GM19239 (cell line): ENCODE data around the gene PTPRN2.

Experiments
- DNase-seq: peaks from one replicate; pipeline ENCODE4 v3.0.0; 2011; ENCODE audit warnings: low spot score; ENCODE audit not compliant: insufficient read length
- FAIRE-seq: peaks from 2 replicates; lab custom pipeline; 2011; peaks lifted over from hg19 to GRCh38; lab: Jason Lieb, UNC

PTPRN2 gene

GRCh38 chr7:157839672-157840167 is 747.9 kb downstream of the PTPRN2 start:
- no peak for DNase-seq
- FAIRE-seq: no peak

DNA sequence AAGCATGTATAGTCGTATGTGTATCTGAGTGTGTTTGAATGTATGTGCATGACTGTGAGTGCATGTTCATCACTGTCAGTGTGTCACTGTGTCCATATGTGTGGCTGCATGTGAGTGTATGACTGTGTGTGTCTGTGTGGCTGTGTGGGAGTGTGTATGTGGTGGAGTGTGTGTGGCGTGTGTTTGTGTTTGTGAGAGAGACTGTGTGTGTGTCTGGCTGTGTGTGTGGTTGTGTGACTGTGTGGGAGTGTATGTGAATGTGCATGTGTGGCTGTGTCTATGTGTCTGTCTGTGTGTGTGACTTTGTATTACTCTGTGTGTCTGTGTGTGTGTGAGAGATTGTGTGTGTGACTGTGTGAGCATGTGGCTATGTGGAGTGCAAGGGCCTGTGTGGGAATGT is 748.4 kb downstream of the PTPRN2 start:
- DNase-seq (no peak), FAIRE-seq (no peak)

DNA sequence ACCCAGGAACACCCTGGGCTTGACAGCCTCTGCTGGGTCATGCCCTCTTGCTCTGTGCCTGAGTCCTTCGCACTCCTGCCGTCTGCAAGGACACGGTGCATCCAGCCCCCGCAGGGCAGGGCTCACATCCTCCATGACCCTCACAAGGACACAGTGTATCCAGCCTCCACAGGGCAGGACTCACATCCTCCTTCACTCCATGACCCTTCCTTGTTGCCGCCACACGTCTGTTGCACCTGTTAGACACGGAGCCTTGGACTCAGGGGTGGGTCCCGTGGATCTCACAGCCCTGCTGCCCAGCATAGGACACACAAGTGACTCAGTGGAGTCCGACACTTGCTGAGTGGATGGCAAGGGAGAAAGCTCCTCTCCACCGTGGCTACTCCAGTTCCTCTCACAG is 750.1 kb downstream of the PTPRN2 start:
- DNase-seq: no peak
- FAIRE-seq: no peak

DNA sequence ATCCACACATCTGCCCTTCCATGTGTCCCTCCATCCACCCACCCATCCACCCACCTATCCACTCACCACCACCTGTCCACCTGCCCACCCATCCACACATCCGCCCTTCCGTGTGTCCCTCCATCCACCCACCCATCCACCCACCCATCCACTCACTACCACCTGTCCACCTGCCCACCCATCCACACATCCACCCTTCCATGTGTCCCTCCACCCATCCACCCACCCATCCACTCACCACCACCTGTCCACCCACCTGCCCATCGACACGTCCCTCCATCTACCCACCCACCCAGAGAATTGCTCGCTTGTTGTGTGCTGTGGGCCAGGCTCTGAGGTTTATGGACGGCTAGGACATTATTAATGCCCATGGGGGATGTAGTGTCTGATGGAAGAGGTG is 750.6 kb downstream of the PTPRN2 start:
- no peak for DNase-seq
- FAIRE-seq: no peak

GRCh38 chr7:157834501-157835163 is 753.0 kb downstream of the PTPRN2 start:
- DNase-seq (no peak), FAIRE-seq (no peak)

- DNase-seq (no peak), FAIRE-seq (no peak)
These were observed 754.6 kb downstream of the PTPRN2 start for GRCh38 chr7:157832866-157833607.

DNA sequence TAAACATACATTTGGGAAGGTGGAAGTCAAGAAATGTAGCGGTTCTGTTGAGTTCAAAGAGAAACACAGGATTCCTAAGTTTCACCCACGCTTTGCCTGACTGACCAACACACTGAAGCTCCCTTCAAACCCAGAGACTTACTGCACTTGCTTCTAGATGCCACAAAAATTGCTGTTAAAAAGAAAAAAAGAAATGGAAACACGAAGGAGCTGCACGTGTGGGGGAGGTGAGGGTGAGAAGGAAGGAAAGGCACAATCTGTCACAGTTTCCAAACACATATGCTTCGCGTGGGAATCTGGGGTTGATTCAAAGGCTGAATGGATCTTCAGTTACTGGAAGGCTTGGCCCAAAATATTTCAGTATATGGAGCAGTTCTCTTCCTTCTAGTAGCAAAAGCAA is 755.2 kb downstream of the PTPRN2 start:
- DNase-seq (no peak), FAIRE-seq (no peak)

- DNase-seq (no peak), FAIRE-seq (no peak)
These were observed 755.6 kb downstream of the PTPRN2 start for GRCh38 chr7:157832006-157832405.

DNA sequence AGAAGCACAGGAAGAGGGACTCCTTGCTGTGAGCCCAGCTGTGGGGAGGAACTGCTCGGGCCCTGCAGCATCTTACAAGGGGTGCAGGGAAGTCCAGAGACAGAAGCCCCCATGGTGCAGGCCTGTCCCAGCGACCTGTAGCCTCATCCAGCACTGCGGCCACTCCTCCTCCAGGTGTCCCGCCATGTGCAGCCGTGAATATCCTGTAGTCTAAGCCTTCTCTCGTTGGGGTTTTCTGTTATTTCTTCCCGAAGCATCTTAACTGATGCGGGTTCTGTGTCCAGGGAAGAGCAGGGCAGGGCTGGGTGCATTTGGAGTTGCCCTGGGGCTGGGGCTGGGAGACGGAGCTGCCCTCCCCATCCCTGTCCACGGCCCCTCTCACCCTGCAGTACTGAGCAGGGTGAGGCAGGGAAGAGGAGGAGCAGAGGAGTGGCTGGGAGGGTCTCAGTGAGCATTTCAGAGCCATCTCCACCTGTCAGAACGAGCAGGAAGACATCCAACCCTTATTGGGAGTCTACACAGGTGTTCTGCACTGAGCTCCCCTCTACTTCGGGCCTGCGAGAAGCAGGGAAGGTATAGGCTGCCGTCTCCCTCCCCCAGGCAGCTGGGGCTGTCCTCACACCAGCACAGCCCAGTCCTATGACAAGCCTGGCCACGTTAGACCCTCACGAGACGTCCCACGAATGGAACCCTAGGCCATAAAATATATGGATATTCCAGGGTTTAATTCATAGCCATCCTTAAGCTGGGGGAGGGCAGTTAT is 756.3 kb downstream of the PTPRN2 start:
- FAIRE-seq (no peak), DNase-seq (no peak)

DNA sequence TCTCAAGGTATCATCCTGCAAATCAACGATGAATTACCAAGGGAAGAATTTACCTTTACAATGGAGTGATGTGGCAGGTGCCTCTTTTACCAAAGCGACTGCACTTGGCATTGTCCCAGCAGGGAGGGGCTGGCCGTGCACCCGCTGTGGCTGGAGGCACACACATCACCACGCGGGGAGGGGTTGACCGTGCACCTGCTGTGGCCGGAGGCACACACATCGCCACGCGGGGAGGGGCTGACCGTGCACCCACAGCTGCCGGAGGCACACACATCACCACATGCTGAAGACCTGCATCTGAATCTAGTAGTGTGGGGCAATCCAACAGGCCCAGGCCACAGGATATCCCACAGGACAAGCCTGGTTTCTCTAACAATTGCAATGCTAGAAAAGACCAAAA is 757.3 kb downstream of the PTPRN2 start:
- no peak for FAIRE-seq
- no peak for DNase-seq

GRCh38 chr7:157829491-157829890 is 758.1 kb downstream of the PTPRN2 start:
- FAIRE-seq: no peak
- DNase-seq: no peak

GRCh38 chr7:157828881-157829280 is 758.7 kb downstream of the PTPRN2 start:
- FAIRE-seq (no peak), DNase-seq (no peak)

- FAIRE-seq (no peak), DNase-seq (no peak)
These were observed 759.4 kb downstream of the PTPRN2 start for GRCh38 chr7:157828190-157828589.

GRCh38 chr7:157827863-157828160 is 759.8 kb downstream of the PTPRN2 start:
- DNase-seq: no peak
- FAIRE-seq: no peak

- DNase-seq (no peak), FAIRE-seq (no peak)
These were observed 760.4 kb downstream of the PTPRN2 start for GRCh38 chr7:157827045-157827862.

- no peak for FAIRE-seq
These were observed 761.1 kb downstream of the PTPRN2 start for GRCh38 chr7:157826566-157826965.

DNA sequence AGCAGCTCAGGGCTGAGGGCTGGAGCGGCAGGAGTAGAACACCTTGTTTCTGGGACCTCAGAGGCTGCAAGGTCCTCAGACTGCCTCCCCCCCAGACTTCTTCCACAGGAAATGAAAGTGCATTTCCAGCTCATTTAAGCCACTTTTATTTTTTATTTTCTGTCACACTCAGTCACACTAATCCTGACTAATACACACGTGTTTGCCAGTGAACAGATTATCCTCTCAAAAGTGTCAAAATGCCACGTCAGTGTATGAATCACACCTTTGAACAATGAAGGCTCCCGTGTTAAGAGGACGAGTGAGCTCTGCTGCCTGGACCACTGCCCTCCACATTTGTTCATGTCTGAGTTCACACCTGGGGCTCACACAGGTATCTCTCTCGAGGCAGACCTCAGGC is 762.3 kb downstream of the PTPRN2 start:
- DNase-seq (no peak), FAIRE-seq (no peak)

More at GRCh38 chr7:157826566-157826965, 761.1 kb downstream of the PTPRN2 start:
- DNase-seq: no peak

- no peak for FAIRE-seq
- no peak for DNase-seq
These were observed 762.9 kb downstream of the PTPRN2 start for GRCh38 chr7:157824819-157825121.

DNA sequence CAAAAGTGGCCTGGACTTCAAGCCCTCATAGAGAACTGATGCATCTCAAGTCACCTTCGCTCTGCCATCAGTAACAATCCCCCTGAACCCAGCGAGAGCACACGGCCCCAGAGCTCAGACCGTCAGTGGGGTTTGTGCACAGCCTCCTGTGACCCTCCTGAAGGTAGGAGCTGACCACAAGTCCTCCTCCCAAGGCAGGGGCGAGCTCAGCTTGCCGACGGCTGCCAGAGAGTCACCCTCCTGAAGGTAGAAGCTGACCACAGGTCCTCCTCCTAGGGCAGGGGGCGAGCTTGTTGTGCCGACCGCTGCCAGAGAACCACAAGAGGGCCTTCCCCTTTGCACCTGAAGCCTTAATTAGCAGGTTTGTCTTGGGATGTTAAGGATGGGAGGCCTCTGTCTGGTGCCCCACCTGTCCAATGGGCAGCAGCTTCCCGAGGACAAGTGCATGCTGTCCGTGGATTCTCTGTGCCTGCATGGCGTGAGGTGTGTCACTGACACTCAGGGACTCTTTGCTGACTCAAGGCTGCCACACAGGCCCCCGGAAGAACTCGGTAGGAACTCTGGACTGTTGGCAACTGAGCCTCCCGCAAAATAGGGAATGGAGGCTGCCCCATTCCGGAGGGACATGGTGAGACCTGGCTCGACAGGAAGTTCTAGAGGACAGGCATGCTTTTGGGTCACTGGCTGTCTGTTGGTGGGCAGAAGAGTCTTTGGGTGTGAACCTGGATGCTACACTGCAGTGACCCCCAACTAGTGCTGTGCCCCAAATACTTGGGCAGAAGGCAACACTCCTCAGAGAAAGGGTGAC is 763.4 kb downstream of the PTPRN2 start:
- no peak for FAIRE-seq

GRCh38 chr7:157822688-157823031 is 765.0 kb downstream of the PTPRN2 start:
- DNase-seq: no peak
- no peak for FAIRE-seq

More for the DNA sequence above, 763.4 kb downstream of the PTPRN2 start:
- DNase-seq: no peak
